GM23248 (cell line): ENCODE measurements around the gene RDX.

Source experiments
- EZH2 ChIP-seq: fragments of 200-600 bp; sonication (generic); IDR thresholded peaks from 2 replicates; pipeline ENCODE4 v1.6.1; 2018; ENCODE audit warnings: antibody characterized with exemption, mild to moderate bottlenecking; ENCODE audit not compliant: insufficient read depth, poor library complexity, severe bottlenecking
- EZH2phosphoT487 ChIP-seq: fragments of 200-600 bp; sonication (generic); IDR thresholded peaks from 2 replicates; pipeline ENCODE4 v1.6.1; 2018; ENCODE audit warnings: antibody characterized with exemption, moderate library complexity, mild to moderate bottlenecking, low read depth; ENCODE audit not compliant: insufficient read depth

DNA sequence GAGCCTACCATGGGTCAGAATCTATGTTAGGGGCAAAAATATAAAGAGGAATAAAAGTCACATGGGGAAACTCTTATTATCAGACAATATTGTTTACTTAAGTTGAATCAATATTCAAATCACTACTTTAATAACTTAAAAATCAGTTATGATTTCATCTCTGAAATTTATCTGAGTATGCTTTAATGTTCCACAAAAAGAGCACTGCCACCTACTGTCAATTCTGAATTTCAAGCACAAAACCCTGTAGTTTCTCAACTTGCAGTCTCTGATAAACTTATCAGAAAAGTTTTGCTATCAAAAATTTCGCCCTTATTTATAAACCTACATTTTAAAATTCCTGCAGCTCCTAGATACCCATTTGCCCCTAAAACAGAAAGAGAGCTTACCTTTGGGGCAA lies 47.3 kb downstream of the RDX start:
- no peak for TF ChIP-seq EZH2
- no peak for TF ChIP-seq EZH2phosphoT487
